Activated T-cell treated with anti-CD3 and anti-CD28 coated beads for 1 hour (primary cell): ENCODE data around the gene ATP7B.

Source experiments
- DNase-seq: peaks from one replicate; pipeline ENCODE4 v3.0.0-alpha.2; 2020; ENCODE audit warnings: low read depth

Gene ATP7B

GRCh38 chr13:51950722-51951121 is 60.5 kb downstream of the ATP7B start:
- DNase-seq = no peak

GRCh38 chr13:51946163-51946669 is 65.0 kb downstream of the ATP7B start:
- no peak for DNase-seq

- no peak for DNase-seq
These were observed 66.1 kb downstream of the ATP7B start for GRCh38 chr13:51945149-51945548.

GRCh38 chr13:51944428-51944827 is 66.8 kb downstream of the ATP7B start:
- DNase-seq = no peak

GRCh38 chr13:51943721-51944120 is 67.5 kb downstream of the ATP7B start:
- no peak for DNase-seq

- DNase-seq = no peak
These were observed 69.1 kb downstream of the ATP7B start for GRCh38 chr13:51942189-51942588.

GRCh38 chr13:51938454-51938853 is 72.8 kb downstream of the ATP7B start:
- DNase-seq = no peak

GRCh38 chr13:51937320-51938290 is 73.6 kb downstream of the ATP7B start:
- DNase-seq = no peak

GRCh38 chr13:51935326-51936171 is 75.7 kb downstream of the ATP7B start:
- no peak for DNase-seq

- no peak for DNase-seq
These were observed 76.7 kb downstream of the ATP7B start for GRCh38 chr13:51934461-51935087.

GRCh38 chr13:51933466-51934058 is 77.7 kb downstream of the ATP7B start:
- no peak for DNase-seq

GRCh38 chr13:51932231-51932630 is 79.0 kb downstream of the ATP7B start:
- DNase-seq = no peak

GRCh38 chr13:51931606-51932005 is 79.6 kb downstream of the ATP7B start:
- no peak for DNase-seq

- DNase-seq = no peak
These were observed 81.6 kb downstream of the ATP7B start for GRCh38 chr13:51929699-51930098.

GRCh38 chr13:51928231-51928630 is 83.0 kb downstream of the ATP7B start:
- DNase-seq = no peak

- no peak for DNase-seq
These were observed 84.1 kb downstream of the ATP7B start for GRCh38 chr13:51927129-51927528.

- DNase-seq = no peak
These were observed 84.7 kb downstream of the ATP7B start for GRCh38 chr13:51926528-51926885.

GRCh38 chr13:51925865-51926527 is 85.3 kb downstream of the ATP7B start:
- no peak for DNase-seq

- DNase-seq = no peak
These were observed 86.3 kb downstream of the ATP7B start for GRCh38 chr13:51924756-51925544.

GRCh38 chr13:51923983-51924539 is 87.2 kb downstream of the ATP7B start:
- no peak for DNase-seq
